Hematopoietic multipotent progenitor cell treated with erythropoietin and hydrocortisone succinate and interleukin-3 and kit ligand, for 17 days (in vitro differentiated cells): ENCODE results near the gene TPO.
"Not testable (repeated sequence)": the region's sequence is repeated elsewhere in the genome, so short reads cannot be mapped to it uniquely, and the experiment has no call there.

Experiments used
- DNase-seq: peaks from one replicate; pipeline ENCODE4 v3.0.0-alpha.2; 2015; ENCODE audit warnings: low spot score

Gene TPO

GRCh38 chr2:1556776-1557466 is 143.7 kb downstream of the TPO start:
- DNase-seq = no peak

GRCh38 chr2:1557467-1557820 is 144.2 kb downstream of the TPO start:
- no peak for DNase-seq

GRCh38 chr2:1559589-1560175 is 146.4 kb downstream of the TPO start:
- DNase-seq = no peak

- DNase-seq = no peak
These were observed 148.0 kb downstream of the TPO start for GRCh38 chr2:1561259-1561658.

GRCh38 chr2:1561811-1562421 is 148.7 kb downstream of the TPO start:
- DNase-seq = no peak

GRCh38 chr2:1563084-1563857 is 150.0 kb downstream of the TPO start:
- no peak for DNase-seq

GRCh38 chr2:1563943-1564891 is 151.0 kb downstream of the TPO start:
- no peak for DNase-seq

- DNase-seq = no peak
These were observed 154.5 kb downstream of the TPO start for GRCh38 chr2:1567556-1568344.

- not testable (repeated sequence) for DNase-seq
These were observed 155.0 kb downstream of the TPO start for GRCh38 chr2:1568345-1568668.

GRCh38 chr2:1569879-1570450 is 156.7 kb downstream of the TPO start:
- no peak for DNase-seq

- DNase-seq = no peak
These were observed 158.5 kb downstream of the TPO start for GRCh38 chr2:1571477-1572417.

- no peak for DNase-seq
These were observed 159.4 kb downstream of the TPO start for GRCh38 chr2:1572638-1573037.

GRCh38 chr2:1577846-1578245 is 164.6 kb downstream of the TPO start:
- DNase-seq = no peak

- DNase-seq = not testable (repeated sequence)
These were observed 168.1 kb downstream of the TPO start for GRCh38 chr2:1581257-1581964.

- DNase-seq = no peak
These were observed 168.8 kb downstream of the TPO start for GRCh38 chr2:1581965-1582625.

GRCh38 chr2:1582891-1583341 is 169.7 kb downstream of the TPO start:
- DNase-seq = no peak

GRCh38 chr2:1584051-1584531 is 170.8 kb downstream of the TPO start:
- no peak for DNase-seq
